Skeletal muscle tissue (tissue), 5 donors: ENCODE measurements around the gene SAPCD1. TPM values are rescaled to one million over a fixed set of nuclear protein-coding genes. Genes with fewer than 3 reads are reported as not detected.

Experiments
- H3K27ac ChIP-seq: one replicate; pipeline ENCODE4 v1.7.0; 2013; ENCODE audit warnings: mild to moderate bottlenecking, low read depth, low read length, inconsistent platforms
- H3K27me3 ChIP-seq, 3 donors: one replicate each; pipeline ENCODE4 v1.7.0; 2013; ENCODE audit warnings: low read length in 3 of 3; ENCODE audit not compliant: control insufficient read depth in 3 of 3, insufficient read depth in 3 of 3
- H3K36me3 ChIP-seq, 3 donors: one replicate each; pipeline ENCODE4 v1.7.0; 2013; ENCODE audit warnings: low read length in 3 of 3; ENCODE audit not compliant: control insufficient read depth in 3 of 3, insufficient read depth in 3 of 3
- H3K4me1 ChIP-seq, 3 donors: one replicate each; pipeline ENCODE4 v1.7.0; 2013; ENCODE audit warnings: low read length in 3 of 3, mild to moderate bottlenecking in 3 of 3; ENCODE audit not compliant: control insufficient read depth in 3 of 3, insufficient read depth in 3 of 3
- H3K4me3 ChIP-seq, 3 donors: one replicate each; pipeline ENCODE4 v1.7.0; 2013; ENCODE audit warnings: low read length in 3 of 3
- H3K9ac ChIP-seq, 3 donors: one replicate each; pipeline ENCODE4 v1.7.0; 2013; ENCODE audit warnings: low read length in 3 of 3, mild to moderate bottlenecking in 3 of 3, moderate library complexity in 2 of 3, low read depth in 1 of 3
- H3K9me3 ChIP-seq, 3 donors: one replicate each; pipeline ENCODE4 v1.7.0; 2013; ENCODE audit warnings: low read length in 3 of 3; ENCODE audit not compliant: control insufficient read depth in 3 of 3
- small RNA-seq: library from RNA; depleted of rRNA; stranded (forward); fragments of <200 nt; gene quantifications from one replicate; pipeline ENCODE3, GENCODE V24; 2014
- total RNA-seq: library from RNA; depleted of rRNA; stranded (reverse); fragments of >200 nt; gene quantifications from one replicate; pipeline ENCODE4 v1.2.3, GENCODE V29; 2014
- donor health status: Osteomylitis.

SAPCD1 gene
- total RNA-seq, 1 donor from 2014 or later: 1.0 TPM

DNA sequence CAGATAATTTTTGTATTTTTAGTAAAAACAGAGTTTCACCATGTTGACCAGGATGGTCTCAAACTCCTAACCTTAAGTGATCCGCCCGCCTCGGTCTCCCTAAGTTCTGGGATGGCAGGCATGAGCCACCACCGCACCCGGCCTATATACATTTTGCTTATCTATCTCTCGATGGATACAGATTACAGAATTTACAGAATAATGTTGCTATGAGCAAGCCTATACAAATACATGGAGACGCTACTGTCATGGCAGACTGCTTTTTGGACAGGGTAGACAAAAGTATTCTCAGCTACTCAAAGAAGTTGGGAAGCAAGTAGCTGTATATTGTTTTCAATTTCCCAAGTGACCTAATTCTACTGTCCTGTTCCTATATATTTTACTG, 51.0 kb downstream of the SAPCD1 start:
- H3K36me3 ChIP-seq: peaks cover 0 to 6% (median 0%) of the 10 kb centered on the region in 3 donors
- peak overlapping the region; percentile 0 to 61 (median 47) for H3K4me3 ChIP-seq
- peak overlapping the region; percentile 81 to 87 (median 84) for H3K9ac ChIP-seq
- H3K9me3 ChIP-seq: no peaks in the 10 kb centered on the region
- no peaks in the 10 kb centered on the region for H3K27me3 ChIP-seq
- peak overlapping the region; percentile 90 for H3K27ac ChIP-seq
- peaks cover 8 to 16% (median 10%) of the 10 kb centered on the region in 3 donors for H3K4me1 ChIP-seq

Small RNAs within 50 kb of the gene (small RNA-seq; reads per million reads assigned to genes)
- not detected for gene LY6G6D
- not detected for gene MSH5-SAPCD1
- not detected for gene RF00019
- not detected for gene RNU6-850P
- gene SAPCD1: not detected

Other genes with a start within 250 kb of the SAPCD1 start
- not detected for gene MCCD1, start 233.7 kb upstream of the SAPCD1 start, total RNA-seq
- 436 TPM for gene DDX39B, start 220.7 kb upstream of the SAPCD1 start, total RNA-seq
- 1.0 TPM for gene ATP6V1G2, start 216.0 kb upstream of the SAPCD1 start, total RNA-seq
- gene NFKBIL1, start 215.0 kb upstream of the SAPCD1 start, total RNA-seq: 20.4 TPM
- not detected for gene LTA, start 190.4 kb upstream of the SAPCD1 start, total RNA-seq
- gene TNF, start 187.1 kb upstream of the SAPCD1 start, total RNA-seq: not detected
- gene LTB, start 180.2 kb upstream of the SAPCD1 start, total RNA-seq: 2.1 TPM
- 3.7 TPM for gene LST1, start 176.4 kb upstream of the SAPCD1 start, total RNA-seq
- not detected for gene NCR3, start 169.7 kb upstream of the SAPCD1 start, total RNA-seq
- 19.8 TPM for gene AIF1, start 147.4 kb upstream of the SAPCD1 start, total RNA-seq
- gene PRRC2A, start 141.9 kb upstream of the SAPCD1 start, total RNA-seq: 30.8 TPM
- gene BAG6, start 110.0 kb upstream of the SAPCD1 start, total RNA-seq: 118 TPM
- 1.0 TPM for gene APOM, start 106.8 kb upstream of the SAPCD1 start, total RNA-seq
- gene C6orf47, start 101.9 kb upstream of the SAPCD1 start, total RNA-seq: 18.3 TPM
- 16.2 TPM for gene GPANK1, start 97.7 kb upstream of the SAPCD1 start, total RNA-seq
- gene CSNK2B, start 96.6 kb upstream of the SAPCD1 start, total RNA-seq: 68.4 TPM
- 2.6 TPM for gene LY6G5B, start 92.7 kb upstream of the SAPCD1 start, total RNA-seq
- not detected for gene LY6G5C, start 81.6 kb upstream of the SAPCD1 start, total RNA-seq
- gene ABHD16A, start 59.3 kb upstream of the SAPCD1 start, total RNA-seq: 50.1 TPM
- not detected for gene LY6G6F, start 55.8 kb upstream of the SAPCD1 start, total RNA-seq
- not detected for gene LY6G6D, start 47.3 kb upstream of the SAPCD1 start, total RNA-seq
- not detected for gene LY6G6C, start 40.9 kb upstream of the SAPCD1 start, total RNA-seq
- gene MPIG6B, start 39.3 kb upstream of the SAPCD1 start, total RNA-seq: 0.52 TPM
- gene DDAH2, start 33.4 kb upstream of the SAPCD1 start, total RNA-seq: 73.1 TPM
- gene CLIC1, start 26.1 kb upstream of the SAPCD1 start, total RNA-seq: 152 TPM
- 3.1 TPM for gene MSH5, start 22.7 kb upstream of the SAPCD1 start, total RNA-seq
- 1.0 TPM for gene VWA7, start 14.7 kb downstream of the SAPCD1 start, total RNA-seq
- 42.3 TPM for gene VARS1, start 33.1 kb downstream of the SAPCD1 start, total RNA-seq
- 45.9 TPM for gene LSM2, start 44.3 kb downstream of the SAPCD1 start, total RNA-seq
- gene HSPA1L, start 52.6 kb downstream of the SAPCD1 start, total RNA-seq: 5.2 TPM
- gene HSPA1A, start 52.9 kb downstream of the SAPCD1 start, total RNA-seq: 133 TPM
- gene HSPA1B, start 65.1 kb downstream of the SAPCD1 start, total RNA-seq: 117 TPM
- gene NEU1, start 100.2 kb downstream of the SAPCD1 start, total RNA-seq: 23.0 TPM
- 0.52 TPM for gene SLC44A4, start 116.3 kb downstream of the SAPCD1 start, total RNA-seq
- 24.0 TPM for gene EHMT2, start 135.0 kb downstream of the SAPCD1 start, total RNA-seq
- gene ZBTB12, start 139.4 kb downstream of the SAPCD1 start, total RNA-seq: 6.3 TPM
- 8.4 TPM for gene C2, start 165.1 kb downstream of the SAPCD1 start, total RNA-seq
- 3.7 TPM for gene CFB, start 183.4 kb downstream of the SAPCD1 start, total RNA-seq
- gene NELFE, start 196.3 kb downstream of the SAPCD1 start, total RNA-seq: 61.6 TPM
- 25.1 TPM for gene SKIC2, start 196.5 kb downstream of the SAPCD1 start, total RNA-seq
- gene DXO, start 209.5 kb downstream of the SAPCD1 start, total RNA-seq: 4.7 TPM
- 14.1 TPM for gene C4A, start 219.4 kb downstream of the SAPCD1 start, total RNA-seq